Effector memory CD4-positive, alpha-beta T cell (primary cell): ENCODE measurements around the gene PER2.
A peak's percentile ranks its signal among the peaks of the same experiment; 100 is the strongest.

Source experiments
- DNase-seq, 3 donors: peaks; one replicate each; pipeline ENCODE4 v3.0.0-alpha.2; 2020
- H3K27ac ChIP-seq: 2 replicates; pipeline ENCODE4 v1.7.0; 2013; ENCODE audit warnings: mild to moderate bottlenecking, low read length, moderate library complexity; ENCODE audit not compliant: insufficient read depth, poor library complexity, severe bottlenecking
- H3K27me3 ChIP-seq: replicated peaks from 2 replicates; pipeline ENCODE4 v1.7.0; 2013; ENCODE audit warnings: mild to moderate bottlenecking, low read length; ENCODE audit not compliant: insufficient read depth, control insufficient read depth, poor library complexity, severe bottlenecking
- H3K36me3 ChIP-seq: 2 replicates; pipeline ENCODE4 v1.7.0; 2013; ENCODE audit warnings: mild to moderate bottlenecking, low read length, moderate library complexity; ENCODE audit not compliant: control insufficient read depth, insufficient read depth
- H3K4me1 ChIP-seq: 2 replicates; pipeline ENCODE4 v1.7.0; 2013; ENCODE audit warnings: low read length, mild to moderate bottlenecking; ENCODE audit not compliant: control insufficient read depth, insufficient read depth, poor library complexity, severe bottlenecking
- H3K4me3 ChIP-seq: 2 replicates; pipeline ENCODE4 v1.7.0; 2013; ENCODE audit warnings: low read length, low read depth, mild to moderate bottlenecking; ENCODE audit not compliant: insufficient read depth, poor library complexity, severe bottlenecking
- H3K9me3 ChIP-seq: 2 replicates; pipeline ENCODE4 v1.7.0; 2013; ENCODE audit warnings: mild to moderate bottlenecking, low read length, moderate library complexity; ENCODE audit not compliant: control insufficient read depth

Gene PER2

DNA sequence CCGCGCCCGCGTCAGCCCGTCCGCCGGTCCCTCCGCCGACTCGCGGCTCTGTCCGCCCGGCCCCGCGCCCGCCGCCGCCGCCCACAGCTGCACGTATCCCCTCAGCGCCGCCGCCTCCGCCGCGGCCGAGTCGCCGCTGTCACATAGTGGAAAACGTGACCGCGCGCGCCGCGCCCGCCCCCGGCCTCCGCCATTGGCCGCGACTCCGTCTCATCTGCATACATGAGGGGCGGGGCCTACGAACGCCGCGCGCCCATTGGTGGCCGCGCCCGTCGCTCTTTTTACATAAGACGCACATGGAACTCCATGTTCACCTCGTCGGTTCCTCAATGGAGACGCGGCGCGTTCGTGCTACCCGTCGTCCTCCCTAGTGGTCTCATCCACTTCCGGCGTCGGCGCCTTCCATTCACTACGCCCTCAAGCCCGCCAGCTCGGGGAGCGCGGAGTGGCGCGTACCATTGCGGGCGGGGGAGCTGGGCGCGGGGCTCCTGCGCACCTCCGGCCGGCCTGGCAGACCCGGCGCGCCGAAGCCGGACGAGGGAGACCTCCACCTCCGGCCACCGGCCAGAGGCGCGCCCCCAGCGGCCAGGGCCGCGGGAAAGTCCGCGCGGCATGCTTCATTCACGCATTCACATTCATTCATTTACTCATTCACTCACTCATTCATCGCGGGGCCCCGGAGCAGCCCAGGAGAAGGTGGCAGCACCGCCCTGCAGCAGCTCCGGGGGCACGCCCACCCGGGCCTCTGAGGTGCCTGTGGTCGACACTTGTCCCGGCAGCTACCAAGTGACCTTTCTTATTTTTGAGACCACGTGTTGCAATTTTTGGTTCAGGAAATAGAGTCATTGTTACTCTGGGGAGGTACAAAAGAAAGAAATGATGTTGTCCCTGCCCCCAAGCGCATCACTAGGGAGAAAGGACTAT is 502 bp upstream of the PER2 start:
- Histone ChIP-seq H3K9me3 (no peaks in the 10 kb centered on the region), H3K4me3 (peak overlapping the region; percentile 51), H3K27me3 (no peaks in the 10 kb centered on the region), H3K27ac (peak overlapping the region; percentile 84), H3K4me1 (peaks cover 19% of the 10 kb centered on the region), H3K36me3 (no peaks in the 10 kb centered on the region)
- peak; percentile 95 to 97 (median 96) for DNase-seq

DNA sequence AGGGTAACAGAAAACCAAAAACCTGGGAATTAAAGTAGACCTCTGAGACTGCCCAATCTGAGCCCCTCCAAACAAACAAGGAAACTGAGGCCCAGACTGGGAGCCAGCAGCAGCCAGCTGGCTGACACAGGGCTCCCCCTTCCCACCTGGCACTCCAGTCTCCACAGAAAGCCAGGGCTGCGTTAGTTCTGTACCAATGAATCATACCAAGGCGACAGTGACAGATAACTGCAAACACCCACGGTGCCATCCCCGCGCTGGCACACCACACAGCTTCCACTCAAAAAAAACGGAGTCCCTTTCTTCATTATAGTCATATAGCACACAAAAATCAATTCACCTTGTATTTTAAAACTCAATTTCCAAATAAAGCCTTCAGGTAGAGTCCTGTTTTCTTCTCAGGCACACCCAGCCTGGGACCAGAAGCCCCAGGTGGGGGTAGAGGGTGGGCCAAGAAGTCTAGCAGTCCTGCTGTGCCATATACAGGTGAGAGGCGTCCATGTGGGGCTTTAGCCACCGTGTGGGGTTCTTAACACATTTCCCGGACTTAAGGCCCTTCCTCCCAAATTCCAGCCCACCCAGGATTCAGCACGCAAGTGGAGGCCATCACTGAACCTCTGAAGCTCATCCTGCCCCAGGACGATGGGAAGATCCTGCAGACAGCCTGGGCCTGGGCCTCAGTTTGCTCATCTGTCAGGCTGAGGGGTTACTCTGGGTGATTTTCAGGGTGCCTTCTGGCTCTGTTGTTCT is 1.2 kb downstream of the PER2 start:
- Histone ChIP-seq H3K27ac (no peak overlapping the region), H3K4me3 (peak overlapping the region; percentile 75), H3K9me3 (no peaks in the 10 kb centered on the region), H3K27me3 (no peaks in the 10 kb centered on the region), H3K4me1 (peaks cover 19% of the 10 kb centered on the region), H3K36me3 (no peaks in the 10 kb centered on the region)
- DNase-seq = no peak

DNA sequence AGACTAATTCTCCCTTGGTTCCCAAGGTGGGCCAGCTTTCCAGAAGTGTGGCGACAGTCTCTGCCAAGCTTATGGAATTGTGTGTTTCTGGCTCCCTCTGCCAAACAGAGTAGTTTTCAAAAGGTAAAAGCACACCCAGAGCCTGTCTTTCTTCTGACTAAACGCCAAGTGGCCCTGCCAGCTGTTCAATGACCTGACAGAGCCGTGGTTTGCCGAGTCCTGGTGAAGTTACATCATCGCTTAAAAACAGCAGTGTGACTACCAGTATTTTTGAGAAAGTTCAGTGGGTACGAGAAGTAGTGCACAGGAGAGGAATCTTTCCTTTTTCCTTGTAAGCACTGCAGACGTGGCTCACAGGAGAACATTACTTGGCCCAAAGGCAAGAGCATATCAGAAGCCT is 1.9 kb downstream of the PER2 start:
- Histone ChIP-seq H3K4me3 (no peak overlapping the region), H3K27ac (no peak overlapping the region), H3K27me3 (no peaks in the 10 kb centered on the region), H3K4me1 (peaks cover 19% of the 10 kb centered on the region), H3K9me3 (no peaks in the 10 kb centered on the region), H3K36me3 (no peaks in the 10 kb centered on the region)
- no peak for DNase-seq

DNA sequence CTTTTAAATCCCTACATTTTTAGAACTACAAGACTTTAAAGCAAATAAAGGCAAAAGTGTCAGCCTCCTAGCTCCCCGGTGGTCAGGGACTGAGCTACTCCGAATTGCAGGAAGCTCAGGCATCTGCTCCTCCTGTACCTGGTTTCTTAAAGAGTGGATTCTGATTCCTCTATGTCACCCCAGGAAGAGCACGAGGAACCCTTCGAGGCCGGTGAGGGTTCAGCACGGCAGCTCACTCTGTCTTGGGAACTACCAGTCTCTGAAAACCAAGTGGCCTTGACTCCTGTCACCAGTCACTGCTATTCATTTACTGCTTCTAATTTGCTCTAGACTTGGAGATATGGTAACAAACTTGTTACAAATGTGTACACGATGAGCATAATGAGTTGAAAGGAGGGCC is 2.3 kb downstream of the PER2 start:
- DNase-seq = no peak

DNA sequence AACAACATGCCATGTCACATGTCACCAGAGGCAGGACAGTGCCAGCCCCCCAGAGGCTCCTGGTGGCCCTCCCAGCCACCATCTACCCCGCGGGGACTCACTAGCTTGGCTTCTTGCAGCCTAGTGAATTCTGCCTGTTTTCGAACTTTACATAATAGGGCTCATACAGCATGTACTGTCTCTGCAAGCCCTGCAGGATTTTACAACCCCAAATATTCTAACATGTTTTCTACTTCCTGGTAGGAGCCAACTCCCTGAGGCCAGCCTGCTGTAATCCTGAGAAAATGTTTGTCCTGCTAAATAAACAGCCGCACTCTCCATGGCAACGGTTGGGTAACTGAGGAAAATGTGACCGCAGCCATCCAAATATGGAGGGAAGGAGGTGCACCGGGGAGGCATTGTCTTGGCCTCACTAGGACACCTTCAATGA is 2.7 kb downstream of the PER2 start:
- Histone ChIP-seq H3K27me3 (no peaks in the 10 kb centered on the region), H3K27ac (no peak overlapping the region), H3K4me3 (no peak overlapping the region), H3K36me3 (no peaks in the 10 kb centered on the region), H3K4me1 (peaks cover 19% of the 10 kb centered on the region), H3K9me3 (no peaks in the 10 kb centered on the region)
- DNase-seq = no peak

More for the DNA sequence above, 2.3 kb downstream of the PER2 start:
- Histone ChIP-seq H3K36me3 (no peaks in the 10 kb centered on the region), H3K4me1 (peaks cover 19% of the 10 kb centered on the region), H3K27ac (no peak overlapping the region), H3K4me3 (no peak overlapping the region), H3K9me3 (no peaks in the 10 kb centered on the region), H3K27me3 (no peaks in the 10 kb centered on the region)

DNA sequence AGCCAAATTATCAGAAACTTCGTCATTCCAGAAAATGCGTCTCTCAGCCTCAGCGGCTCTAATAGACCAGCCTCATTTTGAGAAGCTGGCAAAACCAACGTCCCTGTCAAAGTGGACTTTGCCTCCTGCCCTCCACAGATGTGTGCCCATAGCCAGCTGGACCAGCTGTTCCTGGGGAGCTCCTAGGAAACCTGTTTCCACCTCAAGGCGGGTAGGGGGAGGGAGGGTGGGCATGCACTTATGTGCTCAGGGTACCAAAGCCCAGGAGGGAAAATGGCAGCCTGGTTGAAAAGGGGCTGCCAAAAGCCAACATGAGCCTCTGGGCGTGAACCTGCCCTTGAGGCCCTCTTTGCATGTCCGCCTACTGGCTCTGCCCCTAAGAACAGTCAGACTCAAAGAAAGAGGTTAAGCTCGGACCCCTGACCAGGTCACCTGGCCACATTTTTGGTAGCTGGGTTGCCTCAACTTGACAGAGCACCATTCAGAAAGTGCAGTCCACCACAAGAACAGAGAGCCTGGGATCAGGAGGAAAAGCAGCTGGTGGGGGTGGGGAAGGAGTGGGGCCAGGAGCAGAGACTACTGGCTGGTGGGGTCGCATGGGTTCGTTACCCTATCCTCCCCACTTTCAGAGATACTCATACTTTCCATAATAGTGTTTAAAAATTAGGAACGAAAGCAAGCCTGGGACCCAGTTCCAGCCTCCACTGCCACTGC is 3.5 kb downstream of the PER2 start:
- Histone ChIP-seq H3K9me3 (no peaks in the 10 kb centered on the region), H3K27ac (no peak overlapping the region), H3K4me1 (peaks cover 19% of the 10 kb centered on the region), H3K36me3 (no peaks in the 10 kb centered on the region), H3K4me3 (no peak overlapping the region), H3K27me3 (no peaks in the 10 kb centered on the region)
- no peak for DNase-seq

DNA sequence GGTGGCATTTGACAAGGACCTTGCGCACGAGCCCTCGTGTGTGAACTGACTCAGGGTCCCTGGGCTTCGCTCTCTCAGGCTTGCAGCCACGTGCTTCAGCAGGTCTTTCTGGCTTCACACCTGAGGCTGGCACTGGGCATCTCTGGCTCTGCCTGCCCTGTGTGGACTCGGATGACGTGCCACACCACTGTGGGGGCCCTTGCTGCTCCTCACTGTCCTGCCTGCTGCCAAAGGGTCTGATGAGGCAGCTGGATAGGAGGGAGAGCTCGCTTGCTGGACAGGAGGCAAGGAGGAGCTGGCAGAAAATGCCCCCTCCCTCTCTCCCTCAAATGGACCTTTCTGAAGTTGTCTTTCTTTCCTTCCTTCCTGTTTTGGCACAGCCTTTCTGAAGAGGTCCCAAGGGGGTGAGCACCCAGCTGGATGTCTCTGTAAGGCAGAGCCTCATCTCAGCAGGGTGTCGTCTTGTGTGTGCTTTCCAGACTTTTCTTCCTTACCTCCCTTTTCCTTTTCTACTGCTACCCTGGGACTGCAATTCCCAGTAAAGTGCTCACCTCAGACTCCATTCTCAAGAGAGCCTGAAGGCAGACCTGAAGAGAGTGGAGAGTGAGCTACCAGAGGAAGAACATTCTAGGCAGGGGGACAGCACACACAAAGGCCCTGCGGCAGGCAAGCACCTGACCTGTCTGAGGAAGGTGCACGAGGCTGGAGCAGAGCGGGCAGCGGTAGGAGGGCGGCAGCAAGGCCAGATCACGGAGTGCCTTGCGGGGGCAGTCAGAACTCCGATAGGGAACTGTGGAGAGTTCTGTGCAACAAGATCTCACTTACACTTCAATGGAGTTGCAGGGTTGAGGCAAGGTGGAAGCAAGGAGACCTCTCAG is 5.3 kb downstream of the PER2 start:
- Histone ChIP-seq H3K27me3 (no peaks in the 10 kb centered on the region), H3K4me3 (no peak overlapping the region), H3K9me3 (no peaks in the 10 kb centered on the region), H3K4me1 (peaks cover 10% of the 10 kb centered on the region), H3K36me3 (no peaks in the 10 kb centered on the region), H3K27ac (no peak overlapping the region)
- no peak for DNase-seq

DNA sequence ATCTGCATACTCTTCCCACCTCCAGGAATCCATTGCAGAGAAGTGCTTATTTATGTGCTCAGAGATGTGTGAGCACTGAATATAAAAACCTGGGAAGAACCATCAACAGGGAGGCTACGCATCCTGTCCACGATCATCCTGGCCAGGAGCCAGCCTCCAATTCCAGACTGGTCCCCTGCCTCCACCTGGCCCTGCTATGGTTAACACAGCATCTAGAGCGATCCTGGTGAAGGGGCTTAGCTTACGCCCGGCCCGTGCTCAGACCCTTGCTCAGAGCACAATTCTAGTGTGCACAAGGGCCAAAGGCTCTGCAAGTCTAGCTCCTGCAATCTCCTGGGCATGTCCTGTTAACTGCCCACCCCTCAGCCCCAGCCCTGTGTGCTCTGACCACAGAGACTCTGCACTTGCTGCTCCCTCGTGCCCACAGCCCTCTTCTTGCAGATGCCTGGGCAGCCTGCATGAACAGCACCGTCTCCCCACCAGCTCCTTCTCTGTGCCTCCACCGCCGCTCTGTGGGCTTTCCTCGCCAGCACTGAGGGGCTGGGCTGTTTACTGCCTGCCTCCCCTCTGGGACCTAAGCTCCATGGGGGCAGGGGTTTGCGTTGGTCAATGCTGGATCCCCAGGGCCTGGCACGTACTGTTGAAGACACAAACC is 6.5 kb downstream of the PER2 start:
- H3K27ac ChIP-seq = no peak overlapping the region
- peaks cover 7% of the 10 kb centered on the region for H3K36me3 ChIP-seq
- H3K4me1 ChIP-seq = no peaks in the 10 kb centered on the region
- DNase-seq = no peak
- no peaks in the 10 kb centered on the region for H3K9me3 ChIP-seq
- no peak overlapping the region for H3K4me3 ChIP-seq
- H3K27me3 ChIP-seq = no peaks in the 10 kb centered on the region
